RPMI7951 (cell line): ENCODE measurements around the gene NCAM2. TPM values are rescaled to one million over a fixed set of nuclear protein-coding genes. Genes with fewer than 3 reads are reported as not detected.

ENCODE experiments used
- DNase-seq: peaks from one replicate; pipeline ENCODE4 v3.0.0-alpha.2; 2012; ENCODE audit warnings: low read depth
- total RNA-seq: library from RNA; depleted of rRNA; stranded (reverse); fragments of >200 nt; shearing (Covaris generic); gene quantifications from 2 replicates; pipeline ENCODE4 v1.2.3, GENCODE V29; 2014

Gene NCAM2
- total RNA-seq, 1 experiment from 2014 or later, result 0.12 TPM

DNA sequence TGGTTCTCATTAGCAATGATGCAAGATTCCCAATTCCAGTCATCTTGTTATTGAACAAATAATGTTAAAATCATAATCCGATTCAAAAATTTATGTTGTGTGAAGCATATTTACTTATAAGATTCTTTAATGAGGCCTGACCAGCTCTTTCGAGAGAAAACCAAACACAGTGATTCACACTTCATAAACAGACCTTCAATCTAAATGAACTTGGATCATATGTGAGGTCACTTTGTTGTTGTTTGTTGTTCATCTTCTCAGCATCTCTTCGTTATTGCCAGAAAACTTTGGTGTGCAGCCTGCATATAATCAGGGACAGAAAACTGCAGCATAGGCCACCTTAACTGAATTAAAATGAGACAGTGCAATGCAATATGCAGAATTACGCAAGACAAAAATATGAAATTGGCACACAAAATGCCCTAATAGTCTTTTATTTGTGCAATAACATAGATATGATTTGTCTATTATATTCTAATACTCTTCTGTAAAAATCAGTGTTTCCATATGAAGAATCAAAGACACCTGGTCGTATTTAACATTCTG is 30.1 kb downstream of the NCAM2 start:
- DNase-seq, result no peak

GRCh38 chr21:21029164-21029563 is 31.0 kb downstream of the NCAM2 start:
- peak; percentile 12 for DNase-seq

DNA sequence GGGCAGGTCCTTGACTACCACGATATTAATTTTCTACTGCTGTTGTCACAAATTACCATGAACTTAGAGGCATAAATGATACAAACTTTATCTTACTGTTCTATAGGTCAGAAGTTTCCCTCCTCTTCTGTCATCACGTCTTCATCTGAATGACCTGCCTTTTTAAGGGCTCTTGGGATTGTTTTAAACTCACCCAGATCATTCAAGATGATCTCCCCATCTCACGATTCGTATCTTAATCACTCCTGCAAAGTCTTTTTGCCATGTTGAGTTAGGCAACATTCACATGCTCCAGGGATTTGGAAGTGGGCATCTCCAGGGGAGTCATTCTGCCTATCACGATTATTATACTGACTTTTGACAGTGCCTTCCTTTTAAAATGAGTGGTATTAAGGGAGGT is 32.1 kb downstream of the NCAM2 start:
- DNase-seq, result no peak

GRCh38 chr21:21034036-21034435 is 35.8 kb downstream of the NCAM2 start:
- no peak for DNase-seq

DNA sequence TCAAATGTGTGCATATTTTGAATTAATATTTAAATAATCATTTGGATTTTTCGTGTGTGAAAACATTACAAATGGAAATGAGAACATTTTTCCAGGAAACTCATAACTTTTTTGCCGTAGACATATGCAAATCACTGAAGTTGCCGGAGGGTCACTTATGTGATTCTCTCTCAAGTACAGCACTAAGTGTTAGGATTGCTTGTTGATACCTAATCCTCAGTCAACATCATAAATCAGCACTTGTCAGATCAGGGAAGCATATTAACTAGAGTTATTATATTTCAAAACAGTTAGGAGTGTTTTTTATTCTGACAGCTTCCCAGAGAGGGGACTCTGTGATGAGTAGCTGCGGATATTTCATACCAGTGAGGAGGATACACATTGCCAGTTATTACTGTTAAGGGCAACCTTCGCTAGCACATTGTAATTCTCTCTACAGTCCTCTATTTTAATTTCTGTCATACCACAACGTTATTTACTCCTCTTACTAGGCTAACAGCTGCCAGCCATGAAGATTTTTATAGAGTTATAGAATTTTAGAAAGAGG is 41.5 kb downstream of the NCAM2 start:
- no peak for DNase-seq

DNA sequence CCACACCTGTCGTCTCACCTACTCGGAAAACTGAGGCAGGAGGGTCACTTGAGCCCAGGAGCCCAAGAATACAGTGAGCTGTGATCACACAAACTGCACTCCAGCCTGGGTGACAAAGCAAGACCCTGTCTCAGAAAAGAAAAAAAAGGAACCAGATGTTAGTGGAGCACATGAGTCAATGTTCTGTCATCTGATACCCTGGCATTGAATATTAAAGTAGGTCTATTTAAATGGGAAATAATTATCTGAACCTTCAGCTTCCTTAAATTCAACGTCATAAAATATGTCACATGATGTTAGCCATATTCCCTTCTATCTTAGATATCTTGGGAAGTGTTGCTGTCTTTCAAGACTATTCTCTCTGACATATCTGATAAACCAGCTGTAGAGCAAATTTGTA is 47.3 kb downstream of the NCAM2 start:
- no peak for DNase-seq

GRCh38 chr21:21046063-21046462 is 47.9 kb downstream of the NCAM2 start:
- DNase-seq, result no peak

- DNase-seq, result no peak
These were observed 53.2 kb downstream of the NCAM2 start for GRCh38 chr21:21051109-21052055.

DNA sequence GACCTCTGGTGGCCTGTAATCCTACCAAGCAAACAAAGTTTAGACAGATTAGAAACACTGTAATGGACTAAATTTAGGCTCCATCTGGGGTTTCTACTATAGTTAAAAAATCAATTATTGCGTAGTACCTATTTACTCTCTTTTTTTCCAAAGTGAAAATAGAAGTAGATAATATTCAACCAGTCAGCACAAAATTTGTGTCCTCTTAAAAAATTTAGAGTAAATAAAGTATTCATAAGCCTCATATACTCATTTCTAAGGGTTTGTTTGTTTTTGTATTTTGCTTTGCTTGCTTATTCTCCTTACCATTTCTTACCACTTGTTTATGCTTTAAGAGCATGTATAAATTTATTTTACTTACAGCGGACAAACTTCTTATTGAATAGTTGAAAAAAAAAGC is 54.5 kb downstream of the NCAM2 start:
- no peak for DNase-seq

- no peak for DNase-seq
These were observed 59.3 kb downstream of the NCAM2 start for GRCh38 chr21:21057349-21058062.

GRCh38 chr21:21063828-21064227 is 65.6 kb downstream of the NCAM2 start:
- DNase-seq, result no peak

DNA sequence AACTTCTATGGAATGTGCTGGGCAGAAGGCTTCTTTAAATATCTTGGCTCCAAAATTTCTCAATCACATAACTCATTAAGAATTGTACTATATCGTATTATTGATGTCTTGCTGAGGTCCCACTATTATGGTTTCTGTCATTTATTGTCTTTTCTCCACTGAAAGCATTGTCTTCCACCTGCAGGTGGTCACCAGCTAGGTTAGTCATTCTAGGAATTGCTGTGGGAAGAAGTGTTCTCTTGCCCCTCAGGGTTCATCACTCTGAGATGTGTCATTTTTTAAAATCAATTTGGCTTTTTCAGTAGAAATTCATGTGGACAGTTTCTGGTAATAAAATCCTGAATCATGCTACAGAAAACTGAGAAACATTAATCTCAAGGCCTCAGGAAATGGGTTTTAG is 66.1 kb downstream of the NCAM2 start:
- no peak for DNase-seq

DNA sequence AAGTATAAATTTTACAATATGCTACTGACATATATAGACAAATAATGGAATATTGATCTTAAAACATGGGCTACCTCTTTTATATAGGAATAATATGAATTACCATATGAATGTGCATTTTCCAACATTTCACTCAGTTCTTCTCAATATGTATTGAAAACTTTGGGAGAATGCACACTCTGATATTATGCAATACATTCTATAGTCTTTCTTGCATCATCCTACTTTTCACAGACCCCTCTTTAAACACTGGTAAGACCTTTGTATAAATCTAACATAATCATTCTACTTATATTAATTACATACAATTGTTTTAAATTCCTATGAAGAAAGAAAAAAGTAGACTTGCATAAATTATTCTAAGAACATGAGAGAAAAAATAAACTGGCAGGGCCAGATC is 69.2 kb downstream of the NCAM2 start:
- DNase-seq, result no peak

GRCh38 chr21:21074305-21074704 is 76.1 kb downstream of the NCAM2 start:
- no peak for DNase-seq

- DNase-seq, result no peak
These were observed 77.8 kb downstream of the NCAM2 start for GRCh38 chr21:21076051-21076450.

DNA sequence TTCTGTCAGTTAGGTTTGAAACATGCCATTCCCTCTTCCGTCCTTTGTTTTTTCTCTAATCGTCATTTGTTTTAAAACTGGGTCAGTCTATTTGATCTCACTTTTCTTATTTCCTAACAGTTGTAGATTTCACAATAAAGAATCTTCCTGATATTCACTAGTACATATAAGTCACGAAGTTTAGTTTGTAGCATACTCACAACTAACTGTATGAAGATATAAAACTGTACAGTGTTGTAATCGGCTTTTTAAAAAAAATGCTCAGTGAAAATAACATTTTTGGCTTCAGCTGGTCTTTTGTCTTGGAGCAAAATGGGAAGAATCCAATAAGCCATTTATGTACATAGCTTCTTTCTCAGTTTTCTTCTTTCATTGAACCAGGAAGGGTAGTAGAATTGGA is 78.3 kb downstream of the NCAM2 start:
- DNase-seq, result no peak

GRCh38 chr21:21079646-21080045 is 81.4 kb downstream of the NCAM2 start:
- no peak for DNase-seq

DNA sequence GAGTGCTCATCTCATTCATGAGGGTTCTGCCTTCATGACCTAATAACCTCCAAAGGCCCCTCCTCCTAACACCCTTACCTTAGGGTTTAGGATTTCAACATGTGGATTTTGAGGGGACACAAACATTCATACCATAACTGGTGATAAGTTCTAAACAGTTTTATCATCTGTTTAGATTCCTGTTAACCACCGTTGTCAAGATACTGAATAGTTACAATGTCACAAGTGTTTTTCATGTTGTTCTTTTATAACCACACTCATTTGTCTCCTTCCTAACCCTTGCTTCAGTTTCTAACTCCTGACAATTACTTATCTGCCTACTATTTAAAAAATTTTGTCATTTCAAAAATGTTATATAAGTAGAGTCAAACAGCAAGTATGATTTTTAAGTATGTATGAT is 86.0 kb downstream of the NCAM2 start:
- no peak for DNase-seq

- no peak for DNase-seq
These were observed 87.0 kb downstream of the NCAM2 start for GRCh38 chr21:21085206-21085605.

GRCh38 chr21:21096956-21097355 is 98.7 kb downstream of the NCAM2 start:
- DNase-seq, result no peak

GRCh38 chr21:21097466-21097865 is 99.3 kb downstream of the NCAM2 start:
- DNase-seq, result no peak

GRCh38 chr21:21101911-21102310 is 103.7 kb downstream of the NCAM2 start:
- DNase-seq, result peak; percentile 9
